Fibroblast of lung (primary cell): ENCODE data around the gene KIAA0040. TPM values are rescaled to one million over a fixed set of nuclear protein-coding genes. Genes with fewer than 3 reads are reported as not detected.

Experiments
- DNase-seq, 2 donors: peaks; one replicate each; pipeline versions ENCODE4 v3.0.0 to v3.0.0-alpha.2; 2010; ENCODE audit warnings: low read depth in 2 of 2
- H2AFZ ChIP-seq: 2 replicates; pipeline ENCODE4 v1.5.1; 2012; ENCODE audit warnings: low read length, control low read depth, inconsistent platforms
- H3K27ac ChIP-seq: 2 replicates; pipeline ENCODE4 v1.5.1; 2011; ENCODE audit warnings: low read length, control low read depth; ENCODE audit not compliant: insufficient read depth
- H3K27me3 ChIP-seq: 2 replicates; pipeline ENCODE4 v1.5.1; 2011; ENCODE audit warnings: mild to moderate bottlenecking, low read length; ENCODE audit not compliant: control insufficient read depth, insufficient read depth
- H3K36me3 ChIP-seq: 2 replicates; pipeline ENCODE4 v1.5.1; 2011; ENCODE audit warnings: low read length; ENCODE audit not compliant: control insufficient read depth, insufficient read depth
- H3K4me1 ChIP-seq: 2 replicates; pipeline ENCODE4 v1.5.1; 2011; ENCODE audit warnings: low read length; ENCODE audit not compliant: control insufficient read depth, insufficient read depth; ENCODE audit errors: extremely low read depth
- H3K4me2 ChIP-seq: 2 replicates; pipeline ENCODE4 v1.5.1; 2011; ENCODE audit warnings: low read length, control low read depth; ENCODE audit not compliant: insufficient read depth; ENCODE audit errors: extremely low read depth
- H3K4me3 ChIP-seq, 4 experiments: fragments of 200-600 bp in 1 of 4; sonication (generic) in 1 of 4; replicated peaks in 1 of 4; 2 replicates each; pipeline ENCODE4 v1.5.1; 2011 to 2016; ENCODE audit warnings: low read length in 4 of 4, low read depth in 3 of 4, mild to moderate bottlenecking in 3 of 4, control low read depth in 2 of 4, inconsistent platforms in 1 of 4, mixed read lengths in 1 of 4; ENCODE audit not compliant: insufficient read depth in 1 of 4; ENCODE audit errors: control extremely low read depth in 1 of 4
- H3K79me2 ChIP-seq: 2 replicates; pipeline ENCODE4 v1.5.1; 2012; ENCODE audit warnings: mild to moderate bottlenecking, low read length, inconsistent platforms; ENCODE audit not compliant: control insufficient read depth, insufficient read depth
- H3K9ac ChIP-seq: 2 replicates; pipeline ENCODE4 v1.5.1; 2011; ENCODE audit warnings: mild to moderate bottlenecking, low read length, control low read depth; ENCODE audit not compliant: insufficient read depth
- H3K9me3 ChIP-seq: 2 replicates; pipeline ENCODE4 v1.5.1; 2012; ENCODE audit warnings: low read depth, low read length; ENCODE audit not compliant: control insufficient read depth, insufficient read depth
- H4K20me1 ChIP-seq: 2 replicates; pipeline ENCODE4 v1.5.1; 2011; ENCODE audit warnings: low read length; ENCODE audit not compliant: control insufficient read depth, insufficient read depth; ENCODE audit errors: extremely low read depth
- EZH2 ChIP-seq: IDR thresholded peaks from 2 replicates; pipeline ENCODE4 v1.5.1; 2012; ENCODE audit warnings: low read length, control low read depth, mild to moderate bottlenecking; ENCODE audit errors: missing control alignments
- polyA plus RNA-seq, 2 donors: library from polyadenylated mRNA; depleted of rRNA in 1 of 2; stranded (reverse) in 1 of 2; unstranded in 1 of 2; fragments of >200 nt; gene quantifications; 2 replicates each; pipeline ENCODE4 v1.2.1, GENCODE V29; 2011 to 2012; ENCODE audit warnings: missing spikeins in 1 of 2
- total RNA-seq: library from RNA; depleted of rRNA; stranded (reverse); fragments of >200 nt; gene quantifications from 2 replicates; pipeline ENCODE4 v1.2.1, GENCODE V29; 2014
- TF ChIP-seq, protein P1 (sequence below), 2 donors: IDR thresholded peaks in 1 of 2; conservative IDR thresholded peaks in 1 of 2; 1 replicate in 1 of 2; 2 replicates in 1 of 2; pipeline ENCODE4 v1.5.1; 2011 to 2012; ENCODE audit warnings: low read length in 2 of 2, control low read depth in 1 of 2, inconsistent platforms in 1 of 2, low read depth in 1 of 2, mild to moderate bottlenecking in 1 of 2

KIAA0040 gene
- total and polyA plus RNA-seq, 2 donors (not counting 1 experiment from before 2014, with no cell fraction given), result 0.17 to 24.7 TPM

DNA sequence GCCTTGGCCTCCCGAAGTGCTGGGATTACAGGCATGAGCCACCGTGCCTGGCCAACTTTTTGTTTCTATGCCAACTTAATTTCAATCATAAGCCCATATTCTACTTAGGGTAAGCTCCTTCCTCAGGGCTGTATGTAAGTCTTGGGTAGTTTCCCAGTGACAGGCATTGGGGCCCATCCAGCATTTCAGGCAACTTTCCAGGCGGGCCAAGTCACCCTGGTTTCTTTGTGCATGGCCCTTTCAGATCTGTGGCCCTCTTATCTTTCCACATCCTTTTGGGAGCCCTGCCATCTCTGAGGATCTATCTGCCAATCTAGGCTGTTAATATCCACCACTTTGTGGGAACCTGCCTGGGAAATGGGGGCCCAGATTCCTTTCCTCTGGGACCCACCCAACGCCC is 66.2 kb downstream of the KIAA0040 start:
- no peak overlapping the region for H3K27ac ChIP-seq
- no peaks in the 10 kb centered on the region for H3K9me3 ChIP-seq
- H4K20me1 ChIP-seq, result no peaks in the 10 kb centered on the region
- peaks cover 2% of the 10 kb centered on the region for H3K4me1 ChIP-seq
- H3K9ac ChIP-seq, result no peak overlapping the region
- no peaks in the 10 kb centered on the region for H3K79me2 ChIP-seq
- H3K4me2 ChIP-seq, result no peak overlapping the region
- TF ChIP-seq, protein P1, sequence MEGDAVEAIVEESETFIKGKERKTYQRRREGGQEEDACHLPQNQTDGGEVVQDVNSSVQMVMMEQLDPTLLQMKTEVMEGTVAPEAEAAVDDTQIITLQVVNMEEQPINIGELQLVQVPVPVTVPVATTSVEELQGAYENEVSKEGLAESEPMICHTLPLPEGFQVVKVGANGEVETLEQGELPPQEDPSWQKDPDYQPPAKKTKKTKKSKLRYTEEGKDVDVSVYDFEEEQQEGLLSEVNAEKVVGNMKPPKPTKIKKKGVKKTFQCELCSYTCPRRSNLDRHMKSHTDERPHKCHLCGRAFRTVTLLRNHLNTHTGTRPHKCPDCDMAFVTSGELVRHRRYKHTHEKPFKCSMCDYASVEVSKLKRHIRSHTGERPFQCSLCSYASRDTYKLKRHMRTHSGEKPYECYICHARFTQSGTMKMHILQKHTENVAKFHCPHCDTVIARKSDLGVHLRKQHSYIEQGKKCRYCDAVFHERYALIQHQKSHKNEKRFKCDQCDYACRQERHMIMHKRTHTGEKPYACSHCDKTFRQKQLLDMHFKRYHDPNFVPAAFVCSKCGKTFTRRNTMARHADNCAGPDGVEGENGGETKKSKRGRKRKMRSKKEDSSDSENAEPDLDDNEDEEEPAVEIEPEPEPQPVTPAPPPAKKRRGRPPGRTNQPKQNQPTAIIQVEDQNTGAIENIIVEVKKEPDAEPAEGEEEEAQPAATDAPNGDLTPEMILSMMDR (conservative IDR thresholded peaks at IDR 0.05 in 1 of 2, IDR thresholded peaks at IDR 0.05 in 1 of 2; ENCODE audit: low read depth in 1 of 2, low read length in 2 of 2), result no peak
- TF ChIP-seq EZH2, result no peak
- H3K27me3 ChIP-seq, result no peaks in the 10 kb centered on the region
- H2AFZ ChIP-seq, result no peak overlapping the region
- peak in 1 of 2 donors; percentile 5 for DNase-seq
- H3K4me3 ChIP-seq, result no peak overlapping the region
- no peaks in the 10 kb centered on the region for H3K36me3 ChIP-seq

DNA sequence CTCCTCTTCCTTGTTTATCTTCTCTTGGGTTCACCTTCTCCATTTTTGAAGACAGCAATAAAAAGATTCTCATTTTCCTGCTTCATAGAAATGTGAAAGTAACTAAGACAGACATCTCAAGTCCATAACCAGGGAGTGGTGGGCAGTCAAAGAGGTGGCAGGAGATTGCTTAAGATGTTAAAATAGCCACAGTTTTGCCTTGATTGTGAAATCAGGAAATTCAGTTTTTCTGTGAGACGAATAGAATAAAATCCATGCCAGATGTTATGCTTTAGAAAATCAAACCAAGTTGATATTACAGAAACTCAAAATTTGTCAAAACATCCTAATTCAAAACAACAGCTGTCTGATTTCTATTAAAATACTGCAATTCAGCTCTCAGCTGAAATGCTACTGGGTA is 67.7 kb downstream of the KIAA0040 start:
- peaks cover 2% of the 10 kb centered on the region for H3K4me1 ChIP-seq

DNA sequence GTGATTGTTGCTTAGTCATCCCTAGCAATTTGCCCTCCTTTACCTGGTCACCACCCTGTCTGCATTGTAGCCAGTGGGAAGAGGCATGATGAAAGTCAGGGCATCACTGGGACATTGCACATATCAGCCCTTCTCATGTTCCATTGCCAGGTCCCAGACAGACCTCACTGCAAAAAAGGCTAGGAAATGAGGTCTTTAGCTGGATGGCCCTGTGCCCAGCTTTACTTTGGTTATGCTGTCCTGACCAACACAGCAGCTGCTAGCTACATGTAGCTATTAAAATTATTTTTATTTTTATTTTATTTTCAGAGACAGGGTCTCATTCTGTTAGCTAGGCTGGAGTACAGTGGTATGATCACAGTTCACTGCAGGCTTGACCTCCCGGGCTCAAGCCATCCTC is 72.1 kb downstream of the KIAA0040 start:
- no peak overlapping the region for H3K27ac ChIP-seq
- no peak overlapping the region for H3K9ac ChIP-seq
- no peaks in the 10 kb centered on the region for H3K27me3 ChIP-seq
- H3K4me3 ChIP-seq, result no peak overlapping the region
- H4K20me1 ChIP-seq, result no peaks in the 10 kb centered on the region
- no peaks in the 10 kb centered on the region for H3K36me3 ChIP-seq
- H3K9me3 ChIP-seq, result no peaks in the 10 kb centered on the region
- no peak overlapping the region for H2AFZ ChIP-seq
- no peak overlapping the region for H3K4me2 ChIP-seq
- no peaks in the 10 kb centered on the region for H3K79me2 ChIP-seq
- DNase-seq, result no peak
- TF ChIP-seq, protein P1 (conservative IDR thresholded peaks at IDR 0.05 in 1 of 2, IDR thresholded peaks at IDR 0.05 in 1 of 2; ENCODE audit: low read depth in 1 of 2, low read length in 2 of 2), result no peak
- H3K4me1 ChIP-seq, result no peaks in the 10 kb centered on the region

More for the DNA sequence above, 67.7 kb downstream of the KIAA0040 start:
- Histone ChIP-seq H3K4me2 (no peak overlapping the region), H3K27ac (no peak overlapping the region), H2AFZ (no peak overlapping the region), H3K79me2 (no peaks in the 10 kb centered on the region), H3K9ac (no peak overlapping the region), H3K27me3 (no peaks in the 10 kb centered on the region), H4K20me1 (no peaks in the 10 kb centered on the region), H3K4me3 (no peak overlapping the region), H3K36me3 (no peaks in the 10 kb centered on the region), H3K9me3 (no peaks in the 10 kb centered on the region)
- DNase-seq, result peak in 1 of 2 donors; percentile 35
- no peak for TF ChIP-seq EZH2
- TF ChIP-seq, protein P1 (conservative IDR thresholded peaks at IDR 0.05 in 1 of 2, IDR thresholded peaks at IDR 0.05 in 1 of 2; ENCODE audit: low read depth in 1 of 2, low read length in 2 of 2), result no peak
